Stimulated activated CD4-positive, alpha-beta T cell treated with anti-CD3 and anti-CD28 coated beads, Interleukin-12 subunit alpha, Interleukin-12 subunit beta, amount 100 ng/mL, for 24 hours (primary cell): ENCODE data around the gene CAMK1D.

Source experiments
- DNase-seq, 2 experiments: peaks; one replicate each; pipeline ENCODE4 v3.0.0-alpha.2; 2020; ENCODE audit warnings: low read depth in 2 of 2

The CAMK1D gene

GRCh38 chr10:12594448-12594944 is 245.1 kb downstream of the CAMK1D start:
- DNase-seq, result peak in 1 of 2 experiments; percentile 36

GRCh38 chr10:12595936-12596576 is 246.7 kb downstream of the CAMK1D start:
- DNase-seq, result no peak

GRCh38 chr10:12597176-12597575 is 247.8 kb downstream of the CAMK1D start:
- no peak for DNase-seq

DNA sequence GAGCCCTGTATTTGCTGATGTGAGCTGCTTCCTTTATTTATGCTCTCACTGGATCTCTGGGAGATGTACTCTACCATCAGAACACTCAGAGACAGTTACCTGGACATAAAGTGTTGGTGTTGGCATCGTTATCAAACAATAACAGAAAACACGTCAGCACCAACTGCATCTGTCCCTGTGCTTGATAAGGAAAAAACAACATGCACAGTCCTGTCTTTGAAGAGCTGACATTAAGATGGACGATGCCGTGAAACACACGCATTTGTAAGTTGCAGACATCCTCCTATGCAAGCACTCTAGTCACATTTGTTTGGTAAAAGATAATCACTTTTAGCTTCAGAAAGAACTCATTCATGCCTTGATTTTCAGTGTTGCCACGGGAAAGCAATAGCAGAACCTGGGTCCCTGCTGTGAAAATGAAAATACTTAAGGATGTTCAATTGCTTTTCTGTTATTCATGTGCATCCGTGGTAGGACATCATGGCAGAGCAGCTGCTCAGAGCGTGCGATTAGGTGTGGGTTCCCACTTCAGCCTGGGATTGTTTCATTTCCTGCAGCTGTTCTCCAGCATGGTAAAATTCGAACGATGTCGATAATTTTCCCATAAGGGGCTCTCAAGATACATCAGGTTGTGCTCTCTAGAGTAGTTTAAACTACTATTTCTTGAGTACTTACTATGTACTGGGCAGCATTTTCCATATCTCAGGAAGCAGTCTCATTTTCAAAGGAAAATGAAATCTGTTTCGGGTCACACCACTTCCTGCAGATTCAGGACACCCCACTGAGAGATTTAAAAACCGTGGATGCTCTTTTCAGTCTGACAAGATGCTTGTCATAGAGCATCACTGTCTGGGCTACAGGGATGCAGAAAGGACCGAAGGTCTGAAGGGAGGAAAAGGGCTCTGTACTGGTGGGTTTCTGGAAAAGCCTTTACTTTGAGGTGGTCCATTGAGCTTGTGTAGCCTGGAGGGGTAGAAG is 248.7 kb downstream of the CAMK1D start:
- DNase-seq, result no peak

DNA sequence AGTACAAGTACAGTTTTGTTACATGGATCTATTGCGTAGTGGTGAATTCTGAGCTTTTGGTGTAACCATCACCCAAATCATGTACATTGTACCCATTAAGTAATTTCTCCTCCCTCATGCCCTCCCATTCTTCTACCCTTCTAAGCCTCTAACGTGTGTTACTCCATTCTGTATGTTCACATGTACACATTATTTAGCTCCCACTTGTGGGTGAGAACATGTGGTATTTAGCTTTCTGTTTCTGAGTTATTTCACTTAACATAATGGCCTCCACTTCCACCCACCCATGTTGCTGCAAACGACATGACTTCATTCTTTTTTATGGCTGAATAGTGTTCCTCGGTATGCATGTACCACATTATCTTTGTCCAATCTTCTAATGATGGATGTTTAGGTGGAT is 251.3 kb downstream of the CAMK1D start:
- no peak for DNase-seq

DNA sequence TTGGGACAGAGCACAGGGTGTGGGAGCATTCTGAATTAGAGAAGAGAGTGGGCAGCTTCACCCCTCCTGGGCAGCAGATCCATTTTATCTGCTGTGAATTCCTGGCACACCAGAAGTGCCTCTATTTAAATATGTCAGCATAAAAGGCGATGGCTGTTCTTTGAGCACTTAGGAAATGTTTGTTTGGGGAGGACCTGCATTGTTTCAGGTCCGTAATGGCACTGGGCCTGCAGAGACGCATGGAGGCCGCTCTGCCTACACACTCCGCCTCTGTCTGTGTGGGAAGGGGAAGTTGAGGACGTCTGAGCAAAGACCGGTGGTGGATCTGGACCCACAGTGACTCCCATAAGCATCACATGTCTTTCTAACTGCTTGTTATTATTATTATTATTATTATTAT is 253.2 kb downstream of the CAMK1D start:
- DNase-seq, result no peak

- no peak for DNase-seq
These were observed 254.6 kb downstream of the CAMK1D start for GRCh38 chr10:12603766-12604470.

- peak; percentile 8 to 33 for DNase-seq
These were observed 256.4 kb downstream of the CAMK1D start for GRCh38 chr10:12605580-12606405.

DNA sequence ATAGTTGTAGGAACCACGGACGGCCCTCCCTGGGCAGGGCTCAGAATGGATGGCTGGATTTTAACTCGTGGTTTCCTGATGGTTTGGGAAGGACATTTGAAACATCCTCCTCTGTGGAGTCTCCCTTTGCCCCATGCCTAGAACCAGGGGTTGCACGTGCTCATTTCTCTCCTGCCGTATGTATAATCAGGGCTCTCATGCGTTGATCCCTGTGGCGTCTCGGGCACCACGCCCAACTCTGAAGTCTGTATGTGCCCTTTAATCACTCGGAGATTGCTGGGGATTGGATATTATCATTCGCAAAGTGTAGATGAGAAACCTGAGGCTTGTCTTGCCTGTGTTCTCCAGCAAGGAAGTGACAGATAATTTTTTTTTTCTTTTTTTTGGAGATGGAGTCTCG is 257.1 kb downstream of the CAMK1D start:
- no peak for DNase-seq

GRCh38 chr10:12608761-12609160 is 259.4 kb downstream of the CAMK1D start:
- DNase-seq, result no peak

DNA sequence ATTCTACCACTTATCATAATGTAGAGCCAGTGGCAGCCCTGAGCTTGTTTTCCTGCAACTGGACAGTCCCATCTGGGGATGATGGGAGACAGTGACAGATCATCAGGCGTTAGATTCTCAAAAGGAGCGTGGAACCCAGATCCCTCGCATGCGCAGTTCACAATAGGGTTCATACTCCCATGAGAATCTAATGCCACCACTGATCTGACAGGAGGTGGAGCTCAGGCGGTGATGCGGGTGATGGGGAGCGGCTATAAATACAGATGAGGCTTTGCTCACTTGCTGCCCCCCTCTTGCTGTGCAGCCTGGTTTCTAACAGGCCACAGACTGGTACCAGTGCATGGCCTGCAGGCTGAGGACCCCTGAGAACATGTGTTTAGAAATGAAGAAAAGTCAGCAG is 260.1 kb downstream of the CAMK1D start:
- DNase-seq, result no peak

DNA sequence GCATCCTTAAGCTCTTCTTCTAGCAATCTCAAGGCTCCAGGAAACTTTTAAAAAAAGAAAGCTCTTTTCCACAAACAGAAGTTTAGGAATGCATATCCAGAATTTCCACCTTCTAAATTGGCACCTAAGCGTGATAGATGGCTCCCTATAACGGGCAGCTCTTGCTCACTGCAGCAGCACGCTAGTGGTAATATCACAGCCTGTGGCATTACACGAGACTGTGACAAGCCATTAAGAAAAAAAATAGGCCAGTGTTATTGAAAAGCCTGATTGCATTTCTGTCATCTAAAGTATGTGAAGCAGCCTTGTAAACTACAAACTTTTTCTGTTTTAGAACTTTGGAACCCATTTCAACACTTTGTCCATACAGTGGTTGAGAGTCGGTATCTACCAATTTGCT is 263.8 kb downstream of the CAMK1D start:
- DNase-seq, result no peak

- DNase-seq, result no peak
These were observed 265.0 kb downstream of the CAMK1D start for GRCh38 chr10:12614177-12614995.

GRCh38 chr10:12615296-12616220 is 266.2 kb downstream of the CAMK1D start:
- DNase-seq, result no peak

DNA sequence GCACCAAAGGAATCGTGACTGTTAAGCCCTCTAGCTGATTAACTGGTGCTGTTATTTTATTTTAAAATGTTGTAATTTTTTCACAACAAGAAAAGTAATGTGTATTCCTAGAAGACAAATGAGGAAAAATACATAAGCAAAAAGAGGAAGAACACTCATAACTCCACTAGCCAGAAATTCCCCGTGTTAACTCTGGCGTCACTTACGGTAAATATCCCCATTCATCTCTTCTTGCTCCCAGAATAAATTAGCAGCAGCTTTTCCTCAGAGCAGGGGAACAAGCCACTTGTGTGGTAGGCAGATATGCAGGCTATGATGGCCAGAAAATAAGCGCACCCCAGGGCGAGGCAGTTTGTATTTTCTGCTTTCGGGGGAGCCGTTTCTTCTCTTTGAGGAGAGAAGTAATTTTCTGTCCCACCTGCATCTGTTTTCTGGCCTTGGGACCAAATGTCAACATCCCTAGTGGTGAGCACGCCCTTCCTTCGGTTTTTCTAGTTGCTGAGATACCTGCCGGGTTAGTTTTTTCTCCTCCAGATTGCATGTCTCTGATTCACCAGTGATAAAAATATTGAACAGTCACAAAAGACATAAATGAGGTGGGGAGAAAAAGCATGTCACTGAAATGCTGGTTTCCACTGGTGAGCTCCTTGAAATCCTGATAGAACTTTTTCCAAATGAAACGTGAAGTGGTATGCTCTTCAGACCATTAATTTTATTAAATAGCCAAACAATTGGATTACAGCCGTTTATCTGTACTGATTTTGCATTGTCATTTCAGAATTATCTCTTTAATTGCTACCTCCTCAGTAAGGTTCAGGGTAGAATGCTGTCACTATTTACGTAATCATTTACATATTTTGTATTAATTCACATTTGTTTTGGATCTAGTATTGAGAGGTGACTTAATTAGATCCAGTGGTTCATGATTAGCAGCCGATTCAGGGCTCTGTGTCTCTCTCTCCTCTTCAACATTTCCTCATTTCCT is 268.1 kb downstream of the CAMK1D start:
- DNase-seq, result no peak

- DNase-seq, result no peak
These were observed 272.7 kb downstream of the CAMK1D start for GRCh38 chr10:12622016-12622415.

- no peak for DNase-seq
These were observed 273.3 kb downstream of the CAMK1D start for GRCh38 chr10:12622691-12623090.

DNA sequence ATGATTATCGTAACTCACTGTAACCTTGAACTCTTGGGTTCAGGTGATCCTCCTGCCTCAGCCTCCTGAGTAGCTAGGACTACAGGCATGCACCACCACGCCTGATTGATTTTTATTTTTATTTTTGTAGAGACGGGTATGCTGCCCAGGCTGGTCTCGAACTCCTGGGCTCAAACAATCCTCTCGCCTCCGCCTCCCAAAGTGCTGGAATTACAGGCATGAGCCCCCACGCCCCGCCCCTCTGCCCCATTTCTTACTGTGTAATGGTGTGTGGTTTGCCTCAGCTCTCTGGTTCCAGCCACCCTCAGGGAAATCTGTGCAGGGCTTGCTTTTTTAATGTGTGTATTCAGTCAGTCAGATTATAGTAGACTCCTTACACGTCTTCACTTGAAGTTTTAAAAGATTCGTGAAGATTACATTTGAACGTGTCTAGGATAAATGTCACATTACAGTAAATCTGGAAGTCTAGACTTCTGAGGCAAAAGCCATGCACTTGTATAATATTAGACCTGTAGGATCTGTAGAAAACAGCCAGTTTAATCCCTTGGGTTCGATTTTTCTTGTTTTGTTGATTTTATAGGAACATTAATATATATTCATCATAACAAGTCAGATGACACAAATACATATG is 276.2 kb downstream of the CAMK1D start:
- DNase-seq, result no peak
